Stimulated activated CD4-positive, alpha-beta T cell treated with anti-CD3 and anti-CD28 coated beads, Interleukin-1b, Interleukin-23, amount 100 ng/mL, for 4 hours (primary cell): ENCODE data around the gene B3GALT4.
"Not testable (repeated sequence)": the region's sequence is repeated elsewhere in the genome, so short reads cannot be mapped to it uniquely, and the experiment has no call there.

Experiments used
- DNase-seq, 2 donors: peaks; one replicate each; pipeline ENCODE4 v3.0.0-alpha.2; 2020; ENCODE audit warnings: low read depth in 2 of 2

B3GALT4 gene, protein sequence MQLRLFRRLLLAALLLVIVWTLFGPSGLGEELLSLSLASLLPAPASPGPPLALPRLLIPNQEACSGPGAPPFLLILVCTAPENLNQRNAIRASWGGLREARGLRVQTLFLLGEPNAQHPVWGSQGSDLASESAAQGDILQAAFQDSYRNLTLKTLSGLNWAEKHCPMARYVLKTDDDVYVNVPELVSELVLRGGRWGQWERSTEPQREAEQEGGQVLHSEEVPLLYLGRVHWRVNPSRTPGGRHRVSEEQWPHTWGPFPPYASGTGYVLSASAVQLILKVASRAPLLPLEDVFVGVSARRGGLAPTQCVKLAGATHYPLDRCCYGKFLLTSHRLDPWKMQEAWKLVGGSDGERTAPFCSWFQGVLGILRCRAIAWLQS

DNA sequence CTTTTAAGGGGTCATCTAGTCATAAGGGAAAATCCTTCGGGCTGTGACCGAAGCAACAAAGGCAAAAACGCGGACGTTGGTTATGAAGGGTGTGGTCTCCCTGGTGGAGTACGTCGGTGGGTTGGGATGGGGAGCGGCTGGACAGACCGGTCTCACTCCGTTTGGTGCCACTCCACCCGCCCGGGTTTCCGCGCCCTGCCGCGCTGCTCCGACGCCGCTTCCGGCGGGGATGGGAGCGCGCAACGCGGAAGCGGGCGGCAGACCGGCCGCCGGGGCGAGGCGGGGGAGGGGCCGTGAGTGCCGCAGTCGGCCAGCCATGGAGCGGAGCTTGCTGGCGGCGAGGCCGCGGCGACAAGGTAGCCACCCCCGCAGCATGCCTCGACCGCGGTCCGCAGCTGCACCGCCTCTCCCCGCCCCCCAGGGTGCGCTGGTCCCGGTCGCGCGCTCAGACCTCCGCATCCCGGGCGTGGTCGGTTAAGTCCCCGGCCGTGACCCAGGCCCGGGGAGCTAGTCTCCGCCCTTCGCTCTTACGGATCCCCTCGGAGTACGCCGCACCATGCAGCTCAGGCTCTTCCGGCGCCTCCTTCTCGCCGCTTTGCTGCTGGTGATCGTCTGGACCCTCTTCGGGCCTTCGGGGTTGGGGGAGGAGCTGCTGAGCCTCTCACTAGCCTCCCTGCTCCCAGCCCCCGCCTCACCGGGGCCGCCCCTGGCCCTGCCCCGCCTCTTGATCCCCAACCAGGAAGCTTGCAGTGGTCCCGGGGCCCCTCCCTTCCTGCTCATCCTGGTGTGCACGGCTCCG, at the start of gene B3GALT4:
Gene B3GALT4, plus strand, starts transcription at position 260 of the 799 bp plus-strand sequence. Its CDS starts 297 bp downstream, at position 557.
- DNase-seq = peak; percentile 57 to 72

DNA sequence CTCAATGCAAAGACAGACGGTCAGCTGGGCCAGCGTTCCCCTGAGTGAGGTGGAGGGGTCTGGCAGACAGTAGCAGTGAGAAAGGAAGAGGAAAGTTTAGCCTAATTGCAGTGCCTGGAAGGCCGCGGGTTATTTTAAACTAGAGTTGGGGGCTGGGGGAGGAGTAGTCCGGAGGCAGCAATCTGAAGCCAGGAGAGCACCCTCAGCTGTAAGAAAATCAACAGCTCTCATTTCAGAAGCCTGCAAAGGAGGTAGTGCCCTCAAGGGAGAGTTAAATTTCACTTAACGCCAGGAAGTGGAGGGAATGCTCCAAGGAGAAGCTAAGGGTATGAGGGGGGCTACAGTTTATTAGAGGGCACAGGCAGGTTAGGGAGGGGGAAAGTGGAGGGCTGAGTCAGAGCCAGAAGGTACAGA, 41.7 kb upstream of the B3GALT4 start:
- DNase-seq = no peak

DNA sequence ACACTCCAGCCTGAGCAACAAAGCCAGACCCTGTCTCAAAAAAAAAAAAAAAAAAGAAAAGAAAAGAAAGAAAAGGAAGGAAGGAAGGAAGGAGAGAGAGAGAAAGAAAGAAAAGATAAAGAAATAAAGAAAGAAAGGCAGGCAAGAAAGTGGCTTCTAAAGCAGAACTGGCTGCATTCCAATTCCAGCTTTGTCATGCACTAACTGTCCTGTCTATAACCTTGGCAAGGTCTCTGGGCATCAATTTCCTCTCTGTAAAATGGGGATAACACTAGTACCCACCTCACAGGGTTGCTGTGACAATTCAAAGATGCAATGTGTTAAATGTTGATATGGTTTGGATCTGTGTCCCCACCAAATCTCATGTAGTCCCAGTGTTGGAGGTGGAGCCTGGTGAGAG, 40.6 kb upstream of the B3GALT4 start:
- no peak for DNase-seq

DNA sequence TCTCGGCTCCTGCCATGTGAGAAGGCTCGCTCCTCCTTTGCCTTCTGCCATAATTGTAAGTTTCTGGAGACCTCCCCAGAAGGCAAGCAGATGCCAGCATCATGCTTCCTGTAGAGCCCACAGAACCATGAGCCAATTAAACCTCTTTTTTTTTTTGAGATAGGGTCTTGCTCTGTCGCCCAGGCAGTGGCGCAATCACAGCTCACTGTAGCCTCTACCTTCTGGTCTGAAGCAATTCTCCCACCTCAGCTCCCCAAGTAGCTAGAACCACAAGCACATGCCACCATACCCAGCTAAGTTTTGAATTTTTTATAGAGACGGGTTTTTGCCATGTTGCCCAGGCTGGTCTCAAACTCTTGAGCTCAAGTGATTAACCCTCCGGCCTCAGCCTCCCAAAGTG, 40.1 kb upstream of the B3GALT4 start:
- no peak for DNase-seq

DNA sequence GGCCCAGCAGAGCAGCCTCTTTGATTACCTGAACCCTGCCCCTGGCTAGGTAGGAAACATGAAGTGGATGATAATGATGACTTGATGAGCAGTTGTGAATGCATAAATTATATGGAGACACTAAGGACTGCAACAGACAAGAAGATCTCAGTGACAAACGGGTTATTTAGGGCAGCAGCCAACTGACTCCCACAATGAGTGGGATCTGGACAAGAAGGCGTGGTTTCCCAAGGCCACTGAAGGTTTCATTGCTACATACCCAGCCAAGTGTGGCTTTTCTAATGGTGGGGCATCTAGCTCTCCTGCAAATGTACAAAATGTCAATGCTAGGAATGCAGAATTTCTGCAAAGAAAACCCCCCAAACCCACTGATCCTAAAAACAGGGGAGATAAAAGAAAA, 39.2 kb upstream of the B3GALT4 start:
- DNase-seq = no peak

DNA sequence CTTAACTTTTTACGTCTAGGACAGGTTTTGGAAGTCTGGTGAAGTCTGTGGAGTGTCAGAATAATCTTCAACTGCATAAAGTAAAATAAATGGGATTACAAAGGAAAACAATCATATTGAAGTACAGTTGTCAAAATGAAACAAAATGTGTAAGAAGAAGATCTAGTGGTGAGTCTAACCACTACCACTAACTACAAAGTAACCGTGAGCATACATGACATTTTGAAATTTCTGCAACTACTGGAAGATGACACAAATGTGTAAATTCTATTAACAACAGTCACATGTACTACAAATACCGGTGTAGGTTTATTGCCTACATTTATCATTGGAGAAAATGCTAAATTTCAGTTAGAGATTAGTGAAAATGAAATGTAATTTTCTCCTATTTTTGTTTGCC, 35.0 kb upstream of the B3GALT4 start:
- DNase-seq = no peak

DNA sequence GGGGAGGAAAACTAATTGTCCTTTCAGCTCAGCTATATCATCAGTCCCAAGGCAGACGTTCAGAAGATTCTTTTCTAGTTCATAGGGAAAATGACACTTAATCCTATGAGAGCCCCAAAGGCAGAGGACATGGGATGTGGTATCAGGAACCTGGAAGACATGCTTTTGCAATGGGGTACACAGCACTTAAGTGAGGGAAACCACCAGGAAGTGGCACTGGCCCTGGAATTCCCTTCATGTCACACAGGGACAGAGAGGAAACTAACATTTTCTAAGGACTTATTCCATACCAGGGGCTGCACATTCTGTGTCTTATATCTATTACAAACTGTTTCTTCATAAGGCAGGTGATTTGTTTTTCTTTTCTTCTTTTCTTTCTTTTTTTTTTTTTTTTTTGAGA, 33.4 kb upstream of the B3GALT4 start:
- DNase-seq = no peak

DNA sequence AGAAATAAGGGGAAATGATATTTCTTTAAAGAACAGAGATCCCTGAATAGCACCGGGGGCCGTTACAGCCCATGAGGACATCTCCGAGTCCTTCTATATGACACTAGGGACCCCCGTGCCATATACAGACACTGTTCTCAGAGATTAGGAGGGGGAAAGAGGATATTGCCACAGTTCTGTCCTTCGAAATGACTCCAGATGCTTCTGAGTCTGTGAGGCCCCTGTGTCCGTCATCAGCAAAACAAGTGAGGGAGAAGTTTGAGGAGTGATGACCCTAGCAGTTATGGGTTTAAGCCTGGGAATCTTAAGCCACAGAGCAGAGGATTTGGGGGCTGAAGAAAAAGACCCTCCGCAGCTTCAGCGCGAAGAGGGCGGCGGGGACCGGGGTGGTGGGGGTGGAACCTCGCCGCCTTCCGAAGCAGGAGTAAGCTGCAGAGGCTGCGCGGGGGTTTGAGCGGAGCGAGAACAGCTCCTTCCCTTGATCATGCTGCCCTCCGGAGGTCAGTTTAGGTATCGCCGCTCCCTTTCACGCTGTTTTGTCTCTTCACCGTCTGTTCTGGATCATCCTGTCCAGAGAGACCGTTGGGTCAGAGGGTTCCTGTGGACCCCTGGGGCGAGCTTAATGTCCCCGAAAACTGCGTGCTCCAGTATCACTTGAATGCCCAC, 28.8 kb upstream of the B3GALT4 start:
- peak; percentile 90 to 92 for DNase-seq

DNA sequence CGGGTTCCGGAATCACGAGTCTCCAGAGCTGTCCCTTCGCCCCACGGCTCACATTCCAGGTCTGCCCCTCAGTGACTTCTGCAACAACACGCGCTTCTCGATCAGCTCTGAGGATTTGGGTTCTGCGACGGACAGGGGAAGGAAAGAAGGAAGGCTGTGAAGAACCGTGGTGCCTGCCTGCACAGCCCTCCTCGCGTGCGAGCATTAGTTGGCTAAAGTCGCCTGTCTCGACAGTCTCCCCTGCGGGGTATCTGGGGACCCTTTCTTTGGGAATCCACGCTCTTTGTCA, 28.3 kb upstream of the B3GALT4 start:
- DNase-seq = no peak

DNA sequence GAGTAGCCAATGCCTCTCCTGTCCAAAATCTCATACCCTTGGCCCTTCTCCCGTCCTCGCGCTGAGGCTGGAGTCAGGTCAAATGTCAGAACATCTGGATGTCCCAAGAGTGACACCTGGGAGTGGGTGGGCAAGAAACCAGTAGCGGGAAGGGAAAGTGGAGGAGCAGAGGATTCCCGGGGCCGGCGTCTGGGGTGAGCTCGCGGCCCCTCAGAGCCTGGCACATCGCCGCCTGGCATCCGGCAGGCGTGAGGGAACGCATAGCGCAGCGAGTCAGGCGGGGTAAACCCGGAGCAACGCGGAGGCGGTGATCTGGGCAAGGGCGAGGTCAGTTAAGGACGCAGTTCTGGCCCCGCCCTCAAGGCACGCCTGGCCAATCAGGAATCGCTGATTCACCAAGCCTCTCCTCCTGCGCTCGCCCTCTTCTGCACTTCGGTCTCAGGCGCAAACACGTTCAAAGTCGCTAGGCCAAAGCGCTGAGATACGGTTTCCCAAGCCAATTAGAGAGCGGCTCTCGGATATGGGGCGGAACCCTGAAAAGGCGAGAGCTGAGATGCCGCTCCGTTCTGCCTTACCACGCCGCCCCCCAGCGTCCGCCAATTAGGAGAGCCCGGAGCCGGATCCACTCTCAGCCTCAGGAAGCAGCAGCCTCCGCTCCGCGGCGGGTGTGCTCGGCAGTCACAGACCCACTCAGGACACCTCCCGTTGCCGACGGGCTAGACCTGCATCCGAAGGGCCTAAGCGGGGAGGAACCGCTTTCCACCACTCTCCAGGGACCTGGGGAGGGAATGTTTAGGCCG, 27.8 kb upstream of the B3GALT4 start:
- peak; percentile 87 for DNase-seq

DNA sequence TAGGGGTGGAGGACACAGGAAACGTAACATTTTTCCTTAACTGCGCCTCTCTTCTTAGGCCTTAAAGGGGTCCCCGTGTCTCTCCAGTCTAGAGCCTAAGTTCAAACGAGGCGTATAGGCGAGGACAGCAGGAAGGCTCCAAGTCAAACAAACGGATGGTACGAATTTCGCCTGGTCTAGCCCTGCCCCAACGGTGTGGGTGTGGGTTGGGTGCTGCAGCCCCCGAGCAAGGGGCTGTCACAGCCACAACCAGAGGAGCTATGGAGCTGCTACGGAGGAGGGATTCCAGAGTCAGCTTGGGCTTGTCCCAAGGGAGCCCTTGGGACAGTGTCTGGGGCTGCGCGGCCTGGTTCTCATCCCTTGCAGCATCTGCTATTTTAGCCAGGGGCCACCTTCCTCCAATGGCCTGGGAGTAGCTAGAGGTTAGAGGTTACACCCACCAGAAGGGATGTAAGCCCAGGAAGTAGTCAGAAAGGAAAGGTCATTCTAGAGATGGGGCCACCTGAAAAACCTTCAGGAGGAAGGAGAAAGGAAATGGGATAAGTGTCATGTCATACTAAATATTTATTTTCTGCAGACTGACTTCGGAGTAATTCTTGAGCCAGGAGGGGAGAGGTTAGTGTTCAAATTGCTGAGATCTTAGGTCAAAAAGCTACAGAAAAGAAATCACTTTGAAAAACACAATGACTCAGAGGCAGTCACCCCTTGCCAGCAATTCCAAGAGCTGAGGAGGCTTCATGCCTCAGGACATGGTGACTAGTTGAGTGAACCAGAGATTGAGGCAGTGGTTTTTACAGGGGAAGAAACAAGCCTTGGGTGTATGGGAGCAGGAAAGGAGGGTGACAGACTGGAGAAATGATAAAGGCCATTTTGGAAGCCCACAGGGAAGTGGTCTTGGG, 26.9 kb upstream of the B3GALT4 start:
- DNase-seq = no peak

DNA sequence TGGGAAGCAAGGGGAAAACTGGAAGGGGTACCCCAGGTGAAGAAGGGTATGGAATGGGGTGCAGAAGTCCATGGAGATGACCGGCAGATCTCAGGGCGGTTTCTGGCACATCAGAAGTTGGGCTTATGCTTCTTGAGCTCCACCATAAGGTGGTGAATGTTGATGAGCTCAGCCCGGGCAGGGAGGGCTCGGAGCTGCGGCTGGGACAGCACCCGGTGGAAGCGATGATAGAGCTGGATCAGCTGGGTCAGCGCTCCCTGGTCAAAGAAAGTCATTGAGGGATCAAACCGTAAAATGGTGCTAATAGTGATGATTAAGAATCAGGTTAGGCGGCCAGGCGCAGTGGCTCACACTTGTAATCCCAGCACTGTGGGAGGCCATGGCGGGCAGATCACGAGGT, 26.2 kb upstream of the B3GALT4 start:
- no peak for DNase-seq

DNA sequence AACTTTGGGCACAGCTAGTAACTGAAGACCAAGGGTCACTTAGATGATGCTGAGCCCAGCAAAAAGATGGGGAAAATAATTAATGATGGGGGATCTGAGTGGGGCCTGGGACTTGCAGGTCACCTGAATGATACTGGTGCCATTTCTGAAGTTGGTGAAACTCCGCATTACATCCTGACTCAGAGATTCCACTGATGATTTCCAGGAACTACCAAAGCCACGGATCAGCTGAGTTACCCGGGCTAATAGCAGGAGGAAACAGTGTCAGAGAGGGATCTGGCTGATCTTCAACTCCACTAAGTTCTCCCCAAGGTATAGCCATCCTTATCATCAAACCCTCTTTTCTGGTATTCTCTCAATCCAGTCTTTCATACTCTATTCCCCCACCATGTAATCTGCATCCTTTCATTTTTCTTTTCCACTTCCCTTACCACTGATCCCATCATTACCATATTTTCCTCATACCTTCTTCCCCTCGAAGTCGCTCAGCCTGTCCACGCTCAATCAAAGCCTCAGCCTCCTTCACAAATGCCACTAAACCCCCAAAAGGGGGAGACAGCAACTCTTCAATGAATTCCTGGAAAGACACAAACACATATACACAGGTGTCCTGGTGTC, 25.4 kb upstream of the B3GALT4 start:
- no peak for DNase-seq

DNA sequence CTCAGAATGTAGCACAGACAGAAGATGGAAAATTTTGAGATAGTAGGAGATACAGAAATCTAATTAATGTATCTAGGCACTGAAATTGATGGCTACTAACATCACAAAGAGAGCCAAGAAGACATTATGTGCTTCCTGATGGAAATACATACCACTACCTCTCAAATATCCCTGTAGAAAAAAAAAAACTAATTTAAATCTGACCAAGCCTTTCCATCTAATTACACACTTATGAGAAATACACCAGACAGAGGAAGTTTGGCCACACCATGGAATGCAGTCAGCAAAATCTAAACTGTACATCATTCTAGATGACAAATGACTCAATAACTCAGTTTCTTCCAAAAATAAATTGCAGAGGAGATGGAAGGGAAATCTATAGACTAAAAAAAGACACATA, 24.2 kb upstream of the B3GALT4 start:
- DNase-seq = no peak

DNA sequence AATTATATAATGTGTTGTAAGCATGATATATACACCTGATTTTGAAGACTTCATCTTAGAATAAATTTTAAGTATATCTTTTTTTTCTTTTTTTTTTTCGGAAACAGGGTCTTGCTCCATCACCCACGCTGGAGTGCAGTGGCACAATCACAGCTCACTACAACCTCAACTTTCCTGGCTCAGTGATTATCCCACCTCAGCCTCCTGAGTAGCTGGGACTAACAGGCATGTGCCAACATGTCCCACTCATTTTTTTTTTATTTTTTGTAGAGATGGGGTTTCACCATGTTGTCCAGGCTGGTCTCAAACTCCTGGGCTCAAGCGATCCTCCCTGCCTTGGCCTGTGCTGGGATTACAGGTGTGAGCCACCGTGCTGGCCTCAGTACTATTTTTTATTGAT, 22.3 kb upstream of the B3GALT4 start:
- DNase-seq = no peak

DNA sequence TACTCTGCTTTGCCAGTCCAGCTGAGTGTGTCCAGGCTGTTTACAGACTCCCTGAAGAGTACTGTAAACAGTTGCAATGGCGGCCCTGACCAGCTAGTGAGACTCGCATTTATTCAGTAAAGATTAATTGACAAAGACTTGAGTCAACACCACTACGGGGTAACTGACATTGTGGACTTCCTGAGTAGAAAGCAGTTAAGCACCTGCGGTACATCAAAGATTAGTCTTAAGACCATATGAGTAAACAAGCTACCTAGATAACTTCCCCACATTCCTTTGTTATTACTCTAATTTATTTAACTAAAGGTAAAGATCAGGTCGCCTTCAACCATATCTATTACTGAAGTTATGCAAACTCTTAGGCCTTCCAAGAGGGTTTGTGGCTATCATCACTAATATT, 17.9 kb upstream of the B3GALT4 start:
- no peak for DNase-seq

DNA sequence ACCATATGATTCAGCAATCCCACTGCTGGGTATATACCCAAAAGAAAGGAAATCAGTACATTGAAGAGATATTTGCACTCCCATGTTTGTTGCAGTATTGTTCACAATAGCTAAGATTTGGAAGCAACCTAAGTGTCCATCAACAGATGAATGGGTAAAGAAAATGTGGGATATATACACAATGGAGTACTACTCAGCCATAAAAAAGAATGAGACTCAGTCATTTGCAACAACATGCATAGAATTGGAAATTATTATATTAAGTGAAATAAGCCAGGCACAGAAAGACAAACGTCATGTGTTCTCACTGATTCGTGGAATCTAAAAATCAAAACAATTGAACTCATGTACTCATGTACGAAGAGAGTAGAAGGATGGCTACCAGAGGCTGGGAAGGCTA, 14.4 kb upstream of the B3GALT4 start:
- not testable (repeated sequence) for DNase-seq

DNA sequence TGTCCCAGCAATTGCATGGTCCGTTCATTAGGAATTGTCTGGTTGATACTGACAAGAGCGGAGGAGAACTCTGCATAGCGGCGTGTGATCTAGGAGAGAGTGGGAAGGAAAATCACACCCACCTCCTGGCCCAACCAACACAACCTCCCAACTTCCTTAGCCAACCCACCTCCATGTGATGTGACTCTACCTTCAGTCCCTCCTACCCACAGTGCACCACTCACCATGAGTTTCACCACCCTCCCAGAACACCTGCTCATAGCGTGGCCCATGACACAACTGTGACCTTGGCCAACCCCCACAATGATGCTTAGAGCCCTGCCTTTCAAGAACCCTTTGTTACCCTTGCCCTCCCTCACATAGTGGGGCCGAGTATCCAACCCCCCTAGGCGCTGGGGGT, 12.9 kb upstream of the B3GALT4 start:
- no peak for DNase-seq

DNA sequence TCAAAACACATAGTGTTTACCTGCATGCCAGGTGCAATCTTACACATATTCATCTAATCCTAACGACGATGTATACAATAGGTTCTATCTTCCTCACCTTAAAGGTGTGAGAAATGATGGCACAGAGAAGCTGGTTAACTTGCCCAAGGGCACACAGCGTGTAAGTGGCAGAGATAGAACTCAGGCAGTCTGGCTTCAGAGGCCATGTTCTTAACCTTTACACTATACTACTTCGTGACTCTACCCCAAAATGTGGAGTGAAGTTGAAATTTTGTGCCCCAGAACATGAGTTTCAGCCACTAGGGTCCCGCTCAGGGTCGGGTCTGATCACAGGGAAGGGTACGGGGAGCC, 5.8 kb upstream of the B3GALT4 start:
- DNase-seq = no peak

DNA sequence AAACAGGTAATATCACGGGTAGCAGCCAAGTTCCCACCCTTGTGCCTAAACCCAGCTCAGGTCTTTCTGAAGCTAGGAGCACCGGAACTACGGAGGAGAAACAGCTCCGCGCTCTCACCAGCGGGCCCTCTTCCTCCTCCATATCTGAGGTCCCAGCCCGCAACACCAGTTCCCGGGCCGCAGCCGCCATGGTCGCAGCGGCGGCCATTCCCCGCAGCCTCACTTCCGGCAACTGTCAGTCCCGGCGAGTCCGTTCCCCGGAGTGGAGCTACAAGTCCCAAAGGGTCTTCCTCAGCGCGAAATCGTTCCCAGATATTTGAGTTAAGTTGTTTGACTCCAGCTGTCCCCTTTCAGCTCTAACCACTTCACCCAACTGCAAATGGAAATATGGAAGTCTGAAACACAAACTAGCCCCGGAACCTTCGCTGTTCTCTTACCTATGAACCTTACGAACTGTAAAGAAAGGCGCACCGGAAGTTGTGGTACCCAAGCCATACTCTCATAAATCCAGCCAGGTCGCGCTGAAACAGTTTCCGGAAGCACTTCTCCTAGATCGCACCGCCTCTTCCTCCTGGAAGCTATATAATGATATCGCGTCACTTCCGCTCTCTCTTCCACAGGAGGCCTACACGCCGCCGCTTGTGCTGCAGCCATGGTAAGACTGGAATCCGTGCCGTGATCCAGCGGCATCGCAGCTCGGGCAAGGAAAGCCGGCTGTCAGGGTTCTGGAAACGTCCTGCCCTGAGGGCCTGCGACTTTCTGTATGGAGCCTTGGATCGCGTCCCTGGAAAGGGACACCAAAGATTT, 5.3 kb upstream of the B3GALT4 start, which contains the start of the genes RPS18 and VPS52:
Gene RPS18, plus strand, starts transcription at position 608 of the 807 bp plus-strand sequence. Its CDS starts 45 bp downstream, at position 653.
Gene VPS52, minus strand, starts transcription at position 409 of the 807 bp plus-strand sequence. Its CDS starts 201 bp downstream, at position 208.
- DNase-seq = peak; percentile 70 to 89
